ENCODE measurements around the gene CSRNP3. TPM values are rescaled to one million over a fixed set of nuclear protein-coding genes. Genes with fewer than 3 reads are reported as not detected.

The CSRNP3 gene
- total and polyA plus RNA-seq, 3 experiments from 2014 or later: not detected

GRCh38 chr2:165453561-165454094 is 15.9 kb upstream of the CSRNP3 start:
- H3K36me3 Mint-ChIP-seq: no peaks in the 10 kb centered on the region
- CTCF ChIA-PET: no interaction called here
- H3K9me3 ChIP-seq (ENCODE audit: low read length): no peaks in the 10 kb centered on the region
- no peaks in the 10 kb centered on the region for H3K4me1 ChIP-seq (ENCODE audit: insufficient read depth, low read length)
- no peaks in the 10 kb centered on the region for H3K27me3 ChIP-seq (ENCODE audit: insufficient read depth, low read length, poor library complexity, severe bottlenecking)
- H3K4me3 Mint-ChIP-seq: no peak overlapping the region
- H3K4me1 Mint-ChIP-seq: no peaks in the 10 kb centered on the region
- H3K27me3 Mint-ChIP-seq: peaks cover 4 to 14% of the 10 kb centered on the region in 2 donors
- POLR2A ChIA-PET: no interaction called here
- H3K27ac Mint-ChIP-seq: no peak overlapping the region
- DNase-seq: no peak
- H3K36me3 ChIP-seq (ENCODE audit: insufficient read depth, low read length): no peaks in the 10 kb centered on the region
- H3K4me3 ChIP-seq (ENCODE audit: low read length): no peak overlapping the region
- H3K9me3 Mint-ChIP-seq: peaks cover 0 to 3% (median 0%) of the 10 kb centered on the region in 5 donors
- H3K27ac ChIP-seq (ENCODE audit: low read depth, low read length): no peak overlapping the region

- no peak overlapping the region for H3K4me3 Mint-ChIP-seq
- ChIA-PET CTCF (no interaction called here), POLR2A (no interaction called here)
- H3K4me3 ChIP-seq (ENCODE audit: low read length): no peak overlapping the region
- H3K27ac ChIP-seq (ENCODE audit: low read depth, low read length): no peak overlapping the region
- H3K4me1 Mint-ChIP-seq: no peaks in the 10 kb centered on the region
- no peak overlapping the region for H3K27ac Mint-ChIP-seq
- H3K9me3 Mint-ChIP-seq: peaks cover 0 to 6% (median 0%) of the 10 kb centered on the region in 5 donors
- no peaks in the 10 kb centered on the region for H3K9me3 ChIP-seq (ENCODE audit: low read length)
- no peaks in the 10 kb centered on the region for H3K36me3 Mint-ChIP-seq
- DNase-seq: no peak
- no peaks in the 10 kb centered on the region for H3K4me1 ChIP-seq (ENCODE audit: insufficient read depth, low read length)
- H3K27me3 ChIP-seq (ENCODE audit: insufficient read depth, low read length, poor library complexity, severe bottlenecking): no peaks in the 10 kb centered on the region
- peaks cover 6 to 14% of the 10 kb centered on the region in 2 donors for H3K27me3 Mint-ChIP-seq
- no peaks in the 10 kb centered on the region for H3K36me3 ChIP-seq (ENCODE audit: insufficient read depth, low read length)
These were observed 14.6 kb upstream of the CSRNP3 start for GRCh38 chr2:165454905-165455304.

GRCh38 chr2:165456027-165456426 is 13.5 kb upstream of the CSRNP3 start:
- no peak overlapping the region for H3K27ac ChIP-seq (ENCODE audit: low read depth, low read length)
- Mint-ChIP-seq H3K4me1 (no peaks in the 10 kb centered on the region), H3K9me3 (peaks cover 0 to 7% (median 0%) of the 10 kb centered on the region in 5 donors), H3K4me3 (no peak overlapping the region), H3K27me3 (peaks cover 6 to 13% of the 10 kb centered on the region in 2 donors), H3K27ac (no peak overlapping the region), H3K36me3 (no peaks in the 10 kb centered on the region)
- CTCF ChIA-PET: no interaction called here
- no peaks in the 10 kb centered on the region for H3K4me1 ChIP-seq (ENCODE audit: insufficient read depth, low read length)
- H3K9me3 ChIP-seq (ENCODE audit: low read length): no peaks in the 10 kb centered on the region
- POLR2A ChIA-PET: no interaction called here
- DNase-seq: no peak
- H3K36me3 ChIP-seq (ENCODE audit: insufficient read depth, low read length): no peaks in the 10 kb centered on the region
- H3K4me3 ChIP-seq (ENCODE audit: low read length): no peak overlapping the region
- no peaks in the 10 kb centered on the region for H3K27me3 ChIP-seq (ENCODE audit: insufficient read depth, low read length, poor library complexity, severe bottlenecking)

- no peak for DNase-seq
- Mint-ChIP-seq H3K36me3 (no peaks in the 10 kb centered on the region), H3K4me3 (no peak overlapping the region), H3K27ac (no peak overlapping the region), H3K27me3 (peaks cover 0 to 2% of the 10 kb centered on the region in 2 donors), H3K9me3 (peaks cover 0 to 7% (median 0%) of the 10 kb centered on the region in 5 donors), H3K4me1 (no peaks in the 10 kb centered on the region)
- no peaks in the 10 kb centered on the region for H3K4me1 ChIP-seq (ENCODE audit: insufficient read depth, low read length)
- no peaks in the 10 kb centered on the region for H3K9me3 ChIP-seq (ENCODE audit: low read length)
- CTCF ChIA-PET: no interaction called here
- no peak overlapping the region for H3K4me3 ChIP-seq (ENCODE audit: low read length)
- no peaks in the 10 kb centered on the region for H3K27me3 ChIP-seq (ENCODE audit: insufficient read depth, low read length, poor library complexity, severe bottlenecking)
- POLR2A ChIA-PET: no interaction called here
- no peak overlapping the region for H3K27ac ChIP-seq (ENCODE audit: low read depth, low read length)
- H3K36me3 ChIP-seq (ENCODE audit: insufficient read depth, low read length): no peaks in the 10 kb centered on the region
These were observed 7.1 kb upstream of the CSRNP3 start for GRCh38 chr2:165462443-165462842.

- no peaks in the 10 kb centered on the region for H3K27me3 ChIP-seq (ENCODE audit: insufficient read depth, low read length, poor library complexity, severe bottlenecking)
- H3K4me3 ChIP-seq (ENCODE audit: low read length): no peak overlapping the region
- H3K36me3 ChIP-seq (ENCODE audit: insufficient read depth, low read length): no peaks in the 10 kb centered on the region
- H3K4me1 ChIP-seq (ENCODE audit: insufficient read depth, low read length): no peaks in the 10 kb centered on the region
- POLR2A ChIA-PET: no interaction called here
- Mint-ChIP-seq H3K4me1 (no peaks in the 10 kb centered on the region), H3K27ac (no peak overlapping the region), H3K4me3 (no peak overlapping the region), H3K36me3 (no peaks in the 10 kb centered on the region), H3K9me3 (no peaks in the 10 kb centered on the region), H3K27me3 (peaks cover 0 to 10% of the 10 kb centered on the region in 2 donors)
- H3K27ac ChIP-seq (ENCODE audit: low read depth, low read length): no peak overlapping the region
- CTCF ChIA-PET: no interaction called here
- no peaks in the 10 kb centered on the region for H3K9me3 ChIP-seq (ENCODE audit: low read length)
- no peak for DNase-seq
These were observed 3.1 kb upstream of the CSRNP3 start for GRCh38 chr2:165466386-165466785.

GRCh38 chr2:165467921-165468320 is 1.6 kb upstream of the CSRNP3 start:
- no peak overlapping the region for H3K27ac Mint-ChIP-seq
- CTCF ChIA-PET: no interaction called here

GRCh38 chr2:165470361-165470760 is 863 bp downstream of the CSRNP3 start:
- Mint-ChIP-seq H3K27me3 (peaks cover 0 to 14% of the 10 kb centered on the region in 2 donors), H3K4me3 (no peak overlapping the region), H3K27ac (no peak overlapping the region), H3K4me1 (no peaks in the 10 kb centered on the region), H3K36me3 (no peaks in the 10 kb centered on the region), H3K9me3 (no peaks in the 10 kb centered on the region)
- Histone ChIP-seq H3K27ac (ENCODE audit: low read depth, low read length) (no peak overlapping the region), H3K9me3 (ENCODE audit: low read length) (no peaks in the 10 kb centered on the region), H3K27me3 (ENCODE audit: insufficient read depth, low read length, poor library complexity, severe bottlenecking) (no peaks in the 10 kb centered on the region), H3K4me1 (ENCODE audit: insufficient read depth, low read length) (no peaks in the 10 kb centered on the region), H3K4me3 (ENCODE audit: low read length) (no peak overlapping the region), H3K36me3 (ENCODE audit: insufficient read depth, low read length) (no peaks in the 10 kb centered on the region)
- DNase-seq: no peak
- CTCF ChIA-PET: no interaction called here
- POLR2A ChIA-PET: no interaction called here

More at GRCh38 chr2:165467921-165468320, 1.6 kb upstream of the CSRNP3 start:
- no peaks in the 10 kb centered on the region for H3K4me1 ChIP-seq (ENCODE audit: insufficient read depth, low read length)
- no peak overlapping the region for H3K4me3 ChIP-seq (ENCODE audit: low read length)
- peaks cover 0 to 14% of the 10 kb centered on the region in 2 donors for H3K27me3 Mint-ChIP-seq
- DNase-seq: no peak
- H3K27ac ChIP-seq (ENCODE audit: low read depth, low read length): no peak overlapping the region
- no peaks in the 10 kb centered on the region for H3K36me3 ChIP-seq (ENCODE audit: insufficient read depth, low read length)
- POLR2A ChIA-PET: no interaction called here
- H3K9me3 Mint-ChIP-seq: no peaks in the 10 kb centered on the region
- no peaks in the 10 kb centered on the region for H3K36me3 Mint-ChIP-seq
- H3K27me3 ChIP-seq (ENCODE audit: insufficient read depth, low read length, poor library complexity, severe bottlenecking): no peaks in the 10 kb centered on the region
- H3K9me3 ChIP-seq (ENCODE audit: low read length): no peaks in the 10 kb centered on the region
- H3K4me3 Mint-ChIP-seq: no peak overlapping the region
- no peaks in the 10 kb centered on the region for H3K4me1 Mint-ChIP-seq

- no peak overlapping the region for H3K27ac ChIP-seq (ENCODE audit: low read depth, low read length)
- no peak overlapping the region for H3K4me3 ChIP-seq (ENCODE audit: low read length)
- no peaks in the 10 kb centered on the region for H3K4me1 ChIP-seq (ENCODE audit: insufficient read depth, low read length)
- H3K27me3 ChIP-seq (ENCODE audit: insufficient read depth, low read length, poor library complexity, severe bottlenecking): no peaks in the 10 kb centered on the region
- H3K36me3 ChIP-seq (ENCODE audit: insufficient read depth, low read length): no peaks in the 10 kb centered on the region
- ChIA-PET POLR2A (no interaction called here), CTCF (no interaction called here)
- no peak for DNase-seq
- H3K4me1 Mint-ChIP-seq: no peaks in the 10 kb centered on the region
- no peaks in the 10 kb centered on the region for H3K36me3 Mint-ChIP-seq
- no peaks in the 10 kb centered on the region for H3K9me3 Mint-ChIP-seq
- no peak overlapping the region for H3K27ac Mint-ChIP-seq
- no peak overlapping the region for H3K4me3 Mint-ChIP-seq
- H3K9me3 ChIP-seq (ENCODE audit: low read length): no peaks in the 10 kb centered on the region
- H3K27me3 Mint-ChIP-seq: peaks cover 0 to 14% of the 10 kb centered on the region in 2 donors
These were observed 2.0 kb downstream of the CSRNP3 start for GRCh38 chr2:165471349-165471950.
